ENCODE measurements around the gene GPR158.

Gene GPR158

DNA sequence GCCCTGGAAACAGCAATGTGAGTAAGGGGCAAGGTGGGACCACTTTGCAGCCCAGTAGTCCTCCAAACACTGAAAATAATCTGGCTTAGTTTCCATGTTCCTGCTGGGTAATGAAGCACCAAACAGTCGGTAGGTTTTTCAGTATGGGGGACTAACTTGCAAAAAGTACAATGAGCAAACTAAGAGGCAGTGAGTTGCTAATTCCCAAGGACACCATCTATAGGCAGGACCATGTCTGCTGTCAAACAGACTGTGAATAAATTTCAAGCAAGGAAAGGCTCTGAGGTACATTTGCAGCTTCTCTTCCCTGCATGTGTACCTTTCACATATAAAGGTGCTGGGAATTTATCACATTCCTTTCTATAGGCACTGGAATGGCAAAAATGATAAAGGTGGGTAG, 327.7 kb downstream of the GPR158 start:
- TF ChIP-seq ESRRG (CRISPR knock-in tag; IDR thresholded peaks at IDR 0.05) = no peak
- TF ChIP-seq, protein P1, sequence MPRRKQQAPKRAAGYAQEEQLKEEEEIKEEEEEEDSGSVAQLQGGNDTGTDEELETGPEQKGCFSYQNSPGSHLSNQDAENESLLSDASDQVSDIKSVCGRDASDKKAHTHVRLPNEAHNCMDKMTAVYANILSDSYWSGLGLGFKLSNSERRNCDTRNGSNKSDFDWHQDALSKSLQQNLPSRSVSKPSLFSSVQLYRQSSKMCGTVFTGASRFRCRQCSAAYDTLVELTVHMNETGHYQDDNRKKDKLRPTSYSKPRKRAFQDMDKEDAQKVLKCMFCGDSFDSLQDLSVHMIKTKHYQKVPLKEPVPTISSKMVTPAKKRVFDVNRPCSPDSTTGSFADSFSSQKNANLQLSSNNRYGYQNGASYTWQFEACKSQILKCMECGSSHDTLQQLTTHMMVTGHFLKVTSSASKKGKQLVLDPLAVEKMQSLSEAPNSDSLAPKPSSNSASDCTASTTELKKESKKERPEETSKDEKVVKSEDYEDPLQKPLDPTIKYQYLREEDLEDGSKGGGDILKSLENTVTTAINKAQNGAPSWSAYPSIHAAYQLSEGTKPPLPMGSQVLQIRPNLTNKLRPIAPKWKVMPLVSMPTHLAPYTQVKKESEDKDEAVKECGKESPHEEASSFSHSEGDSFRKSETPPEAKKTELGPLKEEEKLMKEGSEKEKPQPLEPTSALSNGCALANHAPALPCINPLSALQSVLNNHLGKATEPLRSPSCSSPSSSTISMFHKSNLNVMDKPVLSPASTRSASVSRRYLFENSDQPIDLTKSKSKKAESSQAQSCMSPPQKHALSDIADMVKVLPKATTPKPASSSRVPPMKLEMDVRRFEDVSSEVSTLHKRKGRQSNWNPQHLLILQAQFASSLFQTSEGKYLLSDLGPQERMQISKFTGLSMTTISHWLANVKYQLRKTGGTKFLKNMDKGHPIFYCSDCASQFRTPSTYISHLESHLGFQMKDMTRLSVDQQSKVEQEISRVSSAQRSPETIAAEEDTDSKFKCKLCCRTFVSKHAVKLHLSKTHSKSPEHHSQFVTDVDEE (CRISPR knock-in tag; IDR thresholded peaks at IDR 0.05) = no peak
- no peak for TF ChIP-seq RARB (CRISPR knock-in tag; IDR thresholded peaks at IDR 0.05)
- no peak for TF ChIP-seq PPARA (CRISPR knock-in tag; IDR thresholded peaks at IDR 0.05; ENCODE audit: borderline replicate concordance)
- TF ChIP-seq ZNF70 (CRISPR knock-in tag; IDR thresholded peaks at IDR 0.05) = no peak
- no peak for TF ChIP-seq ISL1 (CRISPR knock-in tag; IDR thresholded peaks at IDR 0.05)
- TF ChIP-seq ARNTL (CRISPR knock-in tag; IDR thresholded peaks at IDR 0.05; ENCODE audit: borderline replicate concordance, low read depth) = no peak
- no peak for TF ChIP-seq SNAI2 (CRISPR knock-in tag; IDR thresholded peaks at IDR 0.05)
- no peak for TF ChIP-seq TCF4 (CRISPR knock-in tag; IDR thresholded peaks at IDR 0.05; ENCODE audit: borderline replicate concordance)
- no peak for TF ChIP-seq ZFP3 (CRISPR knock-in tag; IDR thresholded peaks at IDR 0.05)
- no peak for TF ChIP-seq TOX (CRISPR knock-in tag; IDR thresholded peaks at IDR 0.05; ENCODE audit: borderline replicate concordance)
- TF ChIP-seq ZFP30 (CRISPR knock-in tag; IDR thresholded peaks at IDR 0.05) = no peak
- TF ChIP-seq, protein P2, sequence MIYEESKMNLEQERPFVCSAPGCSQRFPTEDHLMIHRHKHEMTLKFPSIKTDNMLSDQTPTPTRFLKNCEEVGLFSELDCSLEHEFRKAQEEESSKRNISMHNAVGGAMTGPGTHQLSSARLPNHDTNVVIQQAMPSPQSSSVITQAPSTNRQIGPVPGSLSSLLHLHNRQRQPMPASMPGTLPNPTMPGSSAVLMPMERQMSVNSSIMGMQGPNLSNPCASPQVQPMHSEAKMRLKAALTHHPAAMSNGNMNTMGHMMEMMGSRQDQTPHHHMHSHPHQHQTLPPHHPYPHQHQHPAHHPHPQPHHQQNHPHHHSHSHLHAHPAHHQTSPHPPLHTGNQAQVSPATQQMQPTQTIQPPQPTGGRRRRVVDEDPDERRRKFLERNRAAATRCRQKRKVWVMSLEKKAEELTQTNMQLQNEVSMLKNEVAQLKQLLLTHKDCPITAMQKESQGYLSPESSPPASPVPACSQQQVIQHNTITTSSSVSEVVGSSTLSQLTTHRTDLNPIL (CRISPR knock-in tag; IDR thresholded peaks at IDR 0.05; ENCODE audit: low read depth) = no peak
- no peak for TF ChIP-seq BACH2 (CRISPR knock-in tag; IDR thresholded peaks at IDR 0.05; ENCODE audit: borderline replicate concordance)
- TF ChIP-seq ZC3H10 (CRISPR knock-in tag; IDR thresholded peaks at IDR 0.05) = no peak
- TF ChIP-seq, protein P3, sequence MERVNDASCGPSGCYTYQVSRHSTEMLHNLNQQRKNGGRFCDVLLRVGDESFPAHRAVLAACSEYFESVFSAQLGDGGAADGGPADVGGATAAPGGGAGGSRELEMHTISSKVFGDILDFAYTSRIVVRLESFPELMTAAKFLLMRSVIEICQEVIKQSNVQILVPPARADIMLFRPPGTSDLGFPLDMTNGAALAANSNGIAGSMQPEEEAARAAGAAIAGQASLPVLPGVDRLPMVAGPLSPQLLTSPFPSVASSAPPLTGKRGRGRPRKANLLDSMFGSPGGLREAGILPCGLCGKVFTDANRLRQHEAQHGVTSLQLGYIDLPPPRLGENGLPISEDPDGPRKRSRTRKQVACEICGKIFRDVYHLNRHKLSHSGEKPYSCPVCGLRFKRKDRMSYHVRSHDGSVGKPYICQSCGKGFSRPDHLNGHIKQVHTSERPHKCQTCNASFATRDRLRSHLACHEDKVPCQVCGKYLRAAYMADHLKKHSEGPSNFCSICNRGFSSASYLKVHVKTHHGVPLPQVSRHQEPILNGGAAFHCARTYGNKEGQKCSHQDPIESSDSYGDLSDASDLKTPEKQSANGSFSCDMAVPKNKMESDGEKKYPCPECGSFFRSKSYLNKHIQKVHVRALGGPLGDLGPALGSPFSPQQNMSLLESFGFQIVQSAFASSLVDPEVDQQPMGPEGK (CRISPR knock-in tag; IDR thresholded peaks at IDR 0.05; ENCODE audit: borderline replicate concordance) = no peak
- no peak for TF ChIP-seq OSR1 (CRISPR knock-in tag; IDR thresholded peaks at IDR 0.05)

DNA sequence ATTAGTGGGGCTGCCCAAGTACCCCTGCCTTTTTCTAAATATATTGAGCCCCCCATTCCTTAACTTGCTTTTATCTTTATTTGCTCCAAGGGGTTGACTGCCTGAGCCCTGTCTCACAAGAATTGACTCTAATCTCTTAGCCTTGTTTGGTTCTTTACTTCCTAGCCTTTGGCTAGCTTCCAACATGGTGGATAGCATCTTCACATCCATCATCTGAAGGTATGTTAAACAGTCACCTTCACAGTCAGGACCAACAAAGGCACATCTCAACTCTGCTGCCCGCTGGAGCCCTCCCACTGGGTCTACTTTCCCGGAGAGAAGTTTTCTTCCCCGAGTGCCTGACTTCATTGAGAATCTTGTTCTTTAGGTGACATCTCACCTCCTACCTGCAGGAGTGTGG, 329.5 kb downstream of the GPR158 start:
- no peak for ATAC-seq

More for the DNA sequence above, 327.7 kb downstream of the GPR158 start:
- no peak for ATAC-seq

More for the DNA sequence above, 329.5 kb downstream of the GPR158 start:
- TF ChIP-seq ZFP30 (CRISPR knock-in tag; IDR thresholded peaks at IDR 0.05) (no peak), ARNTL (CRISPR knock-in tag; IDR thresholded peaks at IDR 0.05; ENCODE audit: borderline replicate concordance, low read depth) (no peak), OSR1 (CRISPR knock-in tag; IDR thresholded peaks at IDR 0.05) (no peak), ZNF565 (CRISPR knock-in tag; conservative IDR thresholded peaks at IDR 0.05; ENCODE audit: low read depth) (no peak), CSDC2 (CRISPR knock-in tag; IDR thresholded peaks at IDR 0.05) (no peak), TOX (CRISPR knock-in tag; IDR thresholded peaks at IDR 0.05; ENCODE audit: borderline replicate concordance) (no peak), ZFP3 (CRISPR knock-in tag; IDR thresholded peaks at IDR 0.05) (no peak), ZNF70 (CRISPR knock-in tag; IDR thresholded peaks at IDR 0.05) (no peak), RARB (CRISPR knock-in tag; IDR thresholded peaks at IDR 0.05) (no peak), TCF4 (CRISPR knock-in tag; IDR thresholded peaks at IDR 0.05; ENCODE audit: borderline replicate concordance) (no peak), SNAI2 (CRISPR knock-in tag; IDR thresholded peaks at IDR 0.05) (no peak)
- TF ChIP-seq, protein P4, sequence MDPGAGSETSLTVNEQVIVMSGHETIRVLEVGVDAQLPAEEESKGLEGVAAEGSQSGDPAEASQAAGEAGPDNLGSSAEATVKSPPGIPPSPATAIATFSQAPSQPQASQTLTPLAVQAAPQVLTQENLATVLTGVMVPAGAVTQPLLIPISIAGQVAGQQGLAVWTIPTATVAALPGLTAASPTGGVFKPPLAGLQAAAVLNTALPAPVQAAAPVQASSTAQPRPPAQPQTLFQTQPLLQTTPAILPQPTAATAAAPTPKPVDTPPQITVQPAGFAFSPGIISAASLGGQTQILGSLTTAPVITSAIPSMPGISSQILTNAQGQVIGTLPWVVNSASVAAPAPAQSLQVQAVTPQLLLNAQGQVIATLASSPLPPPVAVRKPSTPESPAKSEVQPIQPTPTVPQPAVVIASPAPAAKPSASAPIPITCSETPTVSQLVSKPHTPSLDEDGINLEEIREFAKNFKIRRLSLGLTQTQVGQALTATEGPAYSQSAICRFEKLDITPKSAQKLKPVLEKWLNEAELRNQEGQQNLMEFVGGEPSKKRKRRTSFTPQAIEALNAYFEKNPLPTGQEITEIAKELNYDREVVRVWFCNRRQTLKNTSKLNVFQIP (CRISPR knock-in tag; IDR thresholded peaks at IDR 0.05; ENCODE audit: borderline replicate concordance, low read depth) = no peak
- TF ChIP-seq, protein P1 (CRISPR knock-in tag; IDR thresholded peaks at IDR 0.05) = no peak
- TF ChIP-seq, protein P2 (CRISPR knock-in tag; IDR thresholded peaks at IDR 0.05; ENCODE audit: low read depth) = no peak
